Brain microvascular endothelial cell (primary cell): ENCODE measurements around the gene MBD4.
A peak's percentile ranks its signal among the peaks of the same experiment; 100 is the strongest.
"Not testable (repeated sequence)": the region's sequence is repeated elsewhere in the genome, so short reads cannot be mapped to it uniquely, and the experiment has no call there.

Experiments
- DNase-seq: peaks from one replicate; pipeline ENCODE4 v3.0.0-alpha.2; 2020
- H3K27ac ChIP-seq: fragments of 250-450 bp; sonication (Bioruptor Pico); 2 replicates; pipeline ENCODE4 v1.5.1; 2020; ENCODE audit warnings: mild to moderate bottlenecking, moderate library complexity
- H3K27me3 ChIP-seq: fragments of 250-450 bp; sonication (Bioruptor Pico); replicated peaks from 2 replicates; pipeline ENCODE4 v1.5.1; 2020; ENCODE audit warnings: mild to moderate bottlenecking
- H3K36me3 ChIP-seq: fragments of 250-450 bp; sonication (Bioruptor Pico); replicated peaks from 2 replicates; pipeline ENCODE4 v1.5.1; 2020; ENCODE audit warnings: mild to moderate bottlenecking
- H3K4me3 ChIP-seq: 2 replicates; pipeline ENCODE4 v1.5.1; 2011; ENCODE audit warnings: low read depth, mild to moderate bottlenecking, control low read depth, low read length, moderate library complexity
- in situ Hi-C: cut with HindIII; loops from 2 replicates; pipeline ENCODE4 v1.10.0; 2017; ENCODE audit warnings: low sequenced_read_pairs, low pct_ligation_motif_present
- TF ChIP-seq, protein P1 (sequence below): IDR thresholded peaks from 2 replicates; pipeline ENCODE4 v1.5.1; 2011; ENCODE audit warnings: low read depth, mild to moderate bottlenecking, moderate library complexity, low read length, control low read depth, inconsistent platforms; ENCODE audit errors: missing control alignments

MBD4 gene

DNA sequence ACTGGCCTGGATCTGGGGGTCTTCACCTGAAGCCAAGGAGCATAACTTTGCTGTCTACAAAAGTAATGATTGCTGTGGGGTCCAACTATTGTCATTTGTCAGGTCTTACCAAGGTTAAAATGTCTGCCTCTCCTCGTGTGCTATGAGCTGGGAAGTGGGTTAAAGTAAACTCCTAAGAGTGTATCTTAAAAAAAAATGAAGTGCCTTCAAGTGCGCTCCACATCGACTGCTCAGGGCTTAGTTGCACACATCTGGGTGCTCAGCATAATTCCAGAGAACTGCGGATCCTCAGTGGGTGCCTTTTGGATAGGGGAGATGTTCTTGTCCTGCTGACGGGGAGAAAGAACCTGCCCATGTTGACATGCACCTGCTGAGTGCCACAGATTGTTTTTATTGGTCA lies 52.3 kb downstream of the MBD4 start:
- Histone ChIP-seq H3K27ac (no peak overlapping the region), H3K36me3 (peaks cover 19% of the 10 kb centered on the region), H3K4me3 (no peak overlapping the region), H3K27me3 (no peaks in the 10 kb centered on the region)
- TF ChIP-seq, protein P1, sequence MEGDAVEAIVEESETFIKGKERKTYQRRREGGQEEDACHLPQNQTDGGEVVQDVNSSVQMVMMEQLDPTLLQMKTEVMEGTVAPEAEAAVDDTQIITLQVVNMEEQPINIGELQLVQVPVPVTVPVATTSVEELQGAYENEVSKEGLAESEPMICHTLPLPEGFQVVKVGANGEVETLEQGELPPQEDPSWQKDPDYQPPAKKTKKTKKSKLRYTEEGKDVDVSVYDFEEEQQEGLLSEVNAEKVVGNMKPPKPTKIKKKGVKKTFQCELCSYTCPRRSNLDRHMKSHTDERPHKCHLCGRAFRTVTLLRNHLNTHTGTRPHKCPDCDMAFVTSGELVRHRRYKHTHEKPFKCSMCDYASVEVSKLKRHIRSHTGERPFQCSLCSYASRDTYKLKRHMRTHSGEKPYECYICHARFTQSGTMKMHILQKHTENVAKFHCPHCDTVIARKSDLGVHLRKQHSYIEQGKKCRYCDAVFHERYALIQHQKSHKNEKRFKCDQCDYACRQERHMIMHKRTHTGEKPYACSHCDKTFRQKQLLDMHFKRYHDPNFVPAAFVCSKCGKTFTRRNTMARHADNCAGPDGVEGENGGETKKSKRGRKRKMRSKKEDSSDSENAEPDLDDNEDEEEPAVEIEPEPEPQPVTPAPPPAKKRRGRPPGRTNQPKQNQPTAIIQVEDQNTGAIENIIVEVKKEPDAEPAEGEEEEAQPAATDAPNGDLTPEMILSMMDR = no peak
- DNase-seq = no peak
- in situ Hi-C loops = no loop called here

DNA sequence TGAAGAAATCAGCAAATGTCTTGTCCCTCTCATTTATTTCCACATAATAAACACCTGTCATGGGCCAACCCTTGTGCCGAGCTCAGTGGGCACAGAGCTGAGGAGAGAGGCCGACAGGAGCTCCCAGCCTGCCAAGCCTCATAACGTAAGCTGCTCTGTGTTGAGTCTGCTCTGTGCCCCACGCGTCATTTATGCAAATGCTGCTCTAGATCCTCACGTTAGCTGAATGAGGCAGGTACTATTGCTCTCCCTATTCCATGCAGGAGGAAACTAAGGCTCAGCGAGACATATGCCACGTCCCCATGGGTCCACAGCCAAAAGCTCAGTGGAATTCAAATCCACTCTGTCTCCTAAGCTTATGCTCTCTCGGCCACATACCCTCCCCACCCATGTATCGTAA lies 52.8 kb downstream of the MBD4 start:
- in situ Hi-C loops = no loop called here
- H3K36me3 ChIP-seq = peaks cover 16% of the 10 kb centered on the region
- TF ChIP-seq, protein P1 = no peak
- H3K27ac ChIP-seq = no peak overlapping the region
- no peak overlapping the region for H3K4me3 ChIP-seq
- no peaks in the 10 kb centered on the region for H3K27me3 ChIP-seq
- DNase-seq = no peak

DNA sequence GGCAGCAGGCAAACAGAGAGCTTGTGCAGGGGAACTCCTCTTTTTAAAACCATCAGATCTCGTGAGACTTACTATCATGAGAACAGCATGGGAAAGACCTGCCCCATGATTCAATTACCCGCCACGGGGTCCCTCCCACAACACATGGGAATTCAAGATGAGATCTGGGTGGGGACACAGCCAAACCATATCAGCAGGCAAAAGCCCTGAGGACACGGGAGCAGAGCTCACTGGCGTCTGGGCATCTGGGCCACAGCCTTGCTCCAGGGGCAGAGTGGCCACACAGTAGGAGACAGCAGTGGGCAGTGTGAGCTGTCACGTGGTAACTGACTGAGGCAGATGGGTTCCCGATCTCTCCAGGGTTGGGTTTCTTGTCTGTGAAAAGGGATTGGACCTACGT lies 54.2 kb downstream of the MBD4 start:
- in situ Hi-C loops, H3K4me3 ChIP-seq, DNase-seq, H3K27me3 ChIP-seq, H3K27ac ChIP-seq: not testable (repeated sequence)
- H3K36me3 ChIP-seq = peaks cover 11% of the 10 kb centered on the region

DNA sequence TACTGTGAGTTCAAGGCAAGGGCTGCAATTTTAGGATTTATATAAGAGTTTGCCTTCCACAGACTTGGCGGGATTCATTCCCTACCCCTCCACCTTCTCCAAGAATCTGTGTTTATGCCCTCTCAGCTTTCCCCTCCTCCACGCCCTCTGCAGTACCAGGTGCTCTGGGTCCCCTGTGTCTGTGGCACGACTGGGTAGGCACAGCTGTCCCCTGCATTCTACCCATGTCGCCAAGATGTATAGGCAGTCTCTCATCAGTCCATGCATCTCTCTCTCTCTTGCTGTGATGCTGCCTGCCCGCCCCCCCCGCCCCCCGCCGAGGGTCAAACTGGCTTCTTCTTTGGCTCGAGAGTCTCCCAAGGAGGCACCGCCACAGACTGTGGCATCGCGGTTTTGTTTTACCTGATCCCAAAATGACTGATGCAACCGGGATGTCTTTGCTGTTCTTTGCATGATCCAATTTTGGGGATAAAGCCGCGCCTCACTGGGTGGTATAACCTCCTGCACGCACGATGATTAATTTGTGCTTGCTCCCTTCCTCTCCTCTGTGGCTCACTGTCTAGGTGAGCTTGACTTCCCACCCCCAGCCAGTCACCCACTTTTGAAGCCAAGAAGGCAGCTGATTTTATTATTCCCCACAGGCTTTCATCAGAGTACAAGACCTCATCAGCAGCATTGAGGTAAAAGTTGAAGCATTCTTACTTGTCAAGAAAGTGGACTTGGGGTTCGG lies 55.0 kb downstream of the MBD4 start:
- Histone ChIP-seq H3K36me3 (peaks cover 11% of the 10 kb centered on the region), H3K27me3 (no peaks in the 10 kb centered on the region), H3K27ac (no peak overlapping the region), H3K4me3 (no peak overlapping the region)
- in situ Hi-C loops = no loop called here
- no peak for DNase-seq
- TF ChIP-seq, protein P1 = no peak

DNA sequence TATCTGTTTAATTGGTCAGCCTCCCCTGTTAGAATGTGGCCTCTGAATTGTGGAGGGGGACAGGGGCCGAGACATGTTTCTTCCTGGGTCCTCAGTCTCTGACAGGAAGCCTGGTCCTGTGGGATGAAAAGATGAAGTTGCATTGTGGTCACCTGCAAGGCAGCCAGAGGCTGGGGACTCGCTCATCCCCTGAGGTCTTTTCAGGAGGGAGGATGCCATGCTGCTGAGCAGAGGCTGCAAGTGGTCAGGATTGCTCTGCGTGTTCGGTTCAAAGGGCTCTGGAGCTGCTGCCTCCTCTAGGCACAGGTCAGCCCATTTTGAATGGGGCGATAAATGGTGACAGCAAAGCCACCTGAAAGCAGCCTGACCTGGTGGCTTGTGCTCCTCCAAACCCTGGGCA lies 55.6 kb downstream of the MBD4 start:
- H3K36me3 ChIP-seq, H3K27me3 ChIP-seq, H3K4me3 ChIP-seq, DNase-seq, H3K27ac ChIP-seq, in situ Hi-C loops: not testable (repeated sequence)

DNA sequence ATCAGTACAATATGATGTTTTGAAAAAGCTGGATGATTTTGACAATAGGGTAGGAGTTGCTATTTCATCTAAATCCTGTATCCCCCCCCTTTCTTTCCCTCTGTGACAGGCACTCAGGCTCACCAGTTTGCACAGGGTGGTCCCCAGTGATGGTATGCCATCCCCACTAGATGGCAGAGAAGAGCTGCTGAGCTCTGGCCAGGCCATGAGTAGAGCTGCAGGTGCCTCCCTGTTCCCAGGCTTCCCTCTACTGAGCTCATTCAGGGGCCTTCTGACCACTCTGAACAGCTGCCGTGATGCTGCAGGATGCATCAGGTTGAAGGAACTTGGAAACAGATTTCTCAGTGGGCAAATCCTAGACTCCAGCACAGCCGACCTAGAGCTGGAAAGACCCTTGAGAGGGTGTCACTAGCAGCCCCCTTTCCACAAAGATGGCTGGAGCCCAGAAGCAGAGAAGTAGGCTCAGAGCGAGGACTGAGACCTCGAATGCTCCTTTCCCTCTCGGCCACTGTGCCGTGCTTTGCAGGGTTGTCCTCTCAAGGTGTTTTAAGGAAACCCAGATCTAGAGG lies 56.4 kb downstream of the MBD4 start:
- H3K36me3 ChIP-seq = peaks cover 5% of the 10 kb centered on the region
- DNase-seq = peak; percentile 61
- TF ChIP-seq, protein P1 = peak; percentile 93
- H3K27me3 ChIP-seq = no peaks in the 10 kb centered on the region
- in situ Hi-C loops = no loop called here
- no peak overlapping the region for H3K27ac ChIP-seq
- H3K4me3 ChIP-seq = no peak overlapping the region

DNA sequence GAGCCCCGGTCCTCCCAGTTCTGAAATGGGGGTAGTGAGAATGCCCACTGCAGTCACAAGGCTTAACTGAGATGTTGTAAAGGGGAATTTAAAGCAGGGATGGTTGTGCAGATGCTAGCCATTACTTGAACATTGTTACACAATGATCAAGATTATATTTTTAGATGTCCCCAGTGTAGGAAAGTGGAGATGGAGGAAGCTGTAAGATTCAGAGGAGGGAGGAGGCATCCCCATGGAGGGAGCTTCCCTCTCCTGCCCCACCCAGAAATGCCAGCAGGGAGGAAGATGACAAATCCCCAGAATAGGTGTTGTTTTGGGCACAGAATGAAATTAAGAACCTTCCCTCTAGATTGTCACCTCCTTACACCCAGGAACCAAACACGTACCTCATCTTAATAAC lies 57.4 kb downstream of the MBD4 start:
- in situ Hi-C loops = no loop called here

More for the DNA sequence above, 57.4 kb downstream of the MBD4 start:
- H3K27me3 ChIP-seq = no peaks in the 10 kb centered on the region
- H3K4me3 ChIP-seq = no peak overlapping the region
- TF ChIP-seq, protein P1 = no peak
- no peak overlapping the region for H3K27ac ChIP-seq
- DNase-seq = no peak
- H3K36me3 ChIP-seq = peaks cover 2% of the 10 kb centered on the region
